Caco-2 (cell line): ENCODE measurements around the gene TSHZ1. TPM values are rescaled to one million over a fixed set of nuclear protein-coding genes. Genes with fewer than 3 reads are reported as not detected.

Experiments used
- BruUV-seq: library from RNA; stranded (reverse); fragments of 400-500 nt; replicated peaks from 2 replicates; lab custom pipeline; 2021; lab: Mats Ljungman, UMichigan
- CTCF ChIA-PET: fragments of 300-600 bp; sonication (Branson Sonifier 250); formaldehyde crosslinking; loops from one replicate; lab custom pipeline; 2022; ENCODE audit warnings: antibody characterized with exemption; lab: Charles Lee
- POLR2A ChIA-PET: fragments of 300-600 bp; sonication (Branson Sonifier 250); formaldehyde crosslinking; loops from one replicate; lab custom pipeline; 2022; ENCODE audit warnings: antibody characterized with exemption; lab: Charles Lee
- DNase-seq, 2 experiments: peaks; one replicate each; pipeline versions ENCODE4 v3.0.0 to v3.0.0-alpha.2; 2020 to 2022
- H3K27me3 ChIP-seq: replicated peaks from 2 replicates; pipeline ENCODE4 v1.6.0; 2011; ENCODE audit warnings: low read length; ENCODE audit not compliant: control insufficient read depth, insufficient read depth
- H3K36me3 ChIP-seq: 2 replicates; pipeline ENCODE4 v1.5.1; 2011; ENCODE audit warnings: low read length; ENCODE audit not compliant: control insufficient read depth, insufficient read depth
- H3K4me1 ChIP-seq: fragments of 250-450 bp; sonication (Bioruptor Pico); 2 replicates; pipeline ENCODE4 v1.5.1; 2020; ENCODE audit warnings: mild to moderate bottlenecking
- H3K4me3 ChIP-seq: 2 replicates; pipeline ENCODE4 v1.5.1; 2011; ENCODE audit warnings: low read depth, mild to moderate bottlenecking, control low read depth, low read length
- H3K9me3 ChIP-seq: fragments of 250-450 bp; sonication (Bioruptor Pico); 2 replicates; pipeline ENCODE4 v1.5.1; 2020; ENCODE audit warnings: mild to moderate bottlenecking, moderate library complexity
- H3K27ac Mint-ChIP-seq: one replicate; pipeline ENCODE4 v1.8.0; 2022; ENCODE audit warnings: mixed read lengths; ENCODE audit not compliant: unreplicated experiment
- H3K27me3 Mint-ChIP-seq: one replicate; pipeline ENCODE4 v1.8.0; 2022; ENCODE audit warnings: mixed read lengths; ENCODE audit not compliant: insufficient read depth, unreplicated experiment
- H3K36me3 Mint-ChIP-seq: one replicate; pipeline ENCODE4 v1.8.0; 2022; ENCODE audit warnings: mild to moderate bottlenecking, mixed read lengths; ENCODE audit not compliant: insufficient read depth, unreplicated experiment
- H3K4me1 Mint-ChIP-seq: one replicate; pipeline ENCODE4 v1.8.0; 2022; ENCODE audit warnings: low read depth, mixed read lengths; ENCODE audit not compliant: unreplicated experiment
- H3K4me3 Mint-ChIP-seq: one replicate; pipeline ENCODE4 v1.8.0; 2022; ENCODE audit warnings: mild to moderate bottlenecking, moderate library complexity, mixed read lengths; ENCODE audit not compliant: unreplicated experiment
- H3K9me3 Mint-ChIP-seq: one replicate; pipeline ENCODE4 v1.8.0; 2022; ENCODE audit warnings: mixed read lengths; ENCODE audit not compliant: unreplicated experiment
- CTCF ChIP-seq, 2 experiments: fragments of 200-600 bp in 1 of 2; IDR thresholded peaks; 1 replicate in 1 of 2; 2 replicates in 1 of 2; pipeline versions ENCODE4 v1.5.1 to v1.8.0; 2011 to 2022; ENCODE audit warnings: antibody characterized with exemption in 1 of 2, control low read depth in 1 of 2, inconsistent platforms in 1 of 2, low read depth in 1 of 2, low read length in 1 of 2, mild to moderate bottlenecking in 1 of 2, moderate library complexity in 1 of 2; ENCODE audit not compliant: insufficient read depth in 1 of 2, severe bottlenecking in 1 of 2, unreplicated experiment in 1 of 2
- intact Hi-C: fragments of 100-400 bp; cut with micrococcal nuclease; formaldehyde crosslinking; loops from one replicate; pipeline ENCODE4 v1.10.0; 2022; ENCODE audit not compliant: unreplicated experiment
- total RNA-seq: library from RNA; stranded (reverse); gene quantifications from 2 replicates; pipeline ENCODE4 v1.2.3, GENCODE V29; 2022

The TSHZ1 gene
- total RNA-seq, 1 experiment from 2014 or later: 4.4 TPM

GRCh38 chr18:75264195-75264594, 53.6 kb downstream of the TSHZ1 start:
- Histone ChIP-seq H3K9me3 (no peaks in the 10 kb centered on the region), H3K27me3 (no peaks in the 10 kb centered on the region), H3K4me1 (no peaks in the 10 kb centered on the region), H3K36me3 (no peaks in the 10 kb centered on the region), H3K4me3 (no peak overlapping the region)
- Mint-ChIP-seq H3K4me3 (no peak overlapping the region), H3K9me3 (no peaks in the 10 kb centered on the region), H3K27ac (no peak overlapping the region), H3K27me3 (no peaks in the 10 kb centered on the region), H3K36me3 (no peaks in the 10 kb centered on the region), H3K4me1 (no peaks in the 10 kb centered on the region)
- no peak for DNase-seq
- no peak for TF ChIP-seq CTCF (IDR thresholded peaks at IDR 0.05; ENCODE audit: insufficient read depth in 1 of 2, low read depth in 1 of 2, low read length in 1 of 2, severe bottlenecking in 1 of 2, unreplicated experiment in 1 of 2)
- BruUV-seq: no TSS peak
- POLR2A ChIA-PET: no interaction called here
- intact Hi-C loops: no loop called here
- CTCF ChIA-PET: no interaction called here

GRCh38 chr18:75264926-75265597, 54.5 kb downstream of the TSHZ1 start:
- TF ChIP-seq CTCF (IDR thresholded peaks at IDR 0.05; ENCODE audit: insufficient read depth in 1 of 2, low read depth in 1 of 2, low read length in 1 of 2, severe bottlenecking in 1 of 2, unreplicated experiment in 1 of 2): no peak
- Histone ChIP-seq H3K9me3 (no peaks in the 10 kb centered on the region), H3K36me3 (no peaks in the 10 kb centered on the region), H3K4me1 (no peaks in the 10 kb centered on the region), H3K4me3 (no peak overlapping the region), H3K27me3 (no peaks in the 10 kb centered on the region)
- intact Hi-C loops: no loop called here
- Mint-ChIP-seq H3K4me1 (no peaks in the 10 kb centered on the region), H3K36me3 (no peaks in the 10 kb centered on the region), H3K27ac (no peak overlapping the region), H3K9me3 (no peaks in the 10 kb centered on the region), H3K27me3 (no peaks in the 10 kb centered on the region), H3K4me3 (no peak overlapping the region)
- no peak for DNase-seq
- ChIA-PET POLR2A (interaction anchor here (0.6 kb wide), 1 partner anchor 134 kb away, joined by 3 read pairs; no protein-coding TSS in a partner anchor), CTCF (no interaction called here)
- no TSS peak for BruUV-seq

- Mint-ChIP-seq H3K36me3 (no peaks in the 10 kb centered on the region), H3K4me3 (no peak overlapping the region), H3K4me1 (no peaks in the 10 kb centered on the region), H3K27ac (no peak overlapping the region), H3K27me3 (no peaks in the 10 kb centered on the region), H3K9me3 (no peaks in the 10 kb centered on the region)
- no peaks in the 10 kb centered on the region for H3K27me3 ChIP-seq
- TF ChIP-seq CTCF (IDR thresholded peaks at IDR 0.05; ENCODE audit: insufficient read depth in 1 of 2, low read depth in 1 of 2, low read length in 1 of 2, severe bottlenecking in 1 of 2, unreplicated experiment in 1 of 2): no peak
- no peak overlapping the region for H3K4me3 ChIP-seq
- intact Hi-C loops: no loop called here
- ChIA-PET CTCF (no interaction called here), POLR2A (interaction anchor here (0.6 kb wide), 1 partner anchor 134 kb away, joined by 3 read pairs; no protein-coding TSS in a partner anchor)
- no TSS peak for BruUV-seq
- no peak for DNase-seq
- no peaks in the 10 kb centered on the region for H3K36me3 ChIP-seq
- no peaks in the 10 kb centered on the region for H3K4me1 ChIP-seq
- H3K9me3 ChIP-seq: no peaks in the 10 kb centered on the region
Measured at GRCh38 chr18:75265872-75266271, 55.3 kb downstream of the TSHZ1 start.
